H1 (cell line): ENCODE data around the gene SHH. TPM values are rescaled to one million over a fixed set of nuclear protein-coding genes. Genes with fewer than 3 reads are reported as not detected.

ENCODE experiments used
- CTCF ChIA-PET: fragments of 300-600 bp; sonication (Branson Sonifier 250); formaldehyde crosslinking; loops from one replicate; lab custom pipeline; 2021; ENCODE audit not compliant: partially characterized antibody; lab: Charles Lee
- POLR2A ChIA-PET: fragments of 300-600 bp; sonication (Branson Sonifier 250); formaldehyde crosslinking; loops from one replicate; lab custom pipeline; 2021; ENCODE audit warnings: inconsistent platforms; ENCODE audit not compliant: partially characterized antibody; lab: Charles Lee
- DNase-seq, 2 experiments: peaks; one replicate each; pipeline versions ENCODE4 v3.0.0 to v3.0.0-alpha.2; 2010 to 2022; ENCODE audit warnings: low spot score in 2 of 2, low read depth in 1 of 2, mixed read lengths in 1 of 2
- FAIRE-seq: peaks from 2 replicates; lab custom pipeline; 2011; peaks lifted over from hg19 to GRCh38; lab: Jason Lieb, UNC
- H2AFZ ChIP-seq: 2 replicates; pipeline ENCODE4 v1.8.1; 2012; ENCODE audit warnings: low read length, inconsistent platforms
- H2AK5ac ChIP-seq: 2 replicates; pipeline ENCODE4 v1.6.1; 2013; ENCODE audit warnings: low read depth, low read length
- H2BK120ac ChIP-seq: replicated peaks from 2 replicates; pipeline ENCODE3; 2013; ENCODE audit warnings: low read depth, low read length, inconsistent platforms
- H2BK12ac ChIP-seq: 2 replicates; pipeline ENCODE4 v1.6.1; 2013; ENCODE audit warnings: low read depth, low read length
- H2BK15ac ChIP-seq: 2 replicates; pipeline ENCODE4 v1.6.1; 2013; ENCODE audit warnings: low read length
- H2BK20ac ChIP-seq: 2 replicates; pipeline ENCODE4 v1.6.1; 2013; ENCODE audit warnings: low read length
- H2BK5ac ChIP-seq: 2 replicates; pipeline ENCODE4 v1.6.1; 2013; ENCODE audit warnings: low read depth, low read length
- H3K14ac ChIP-seq: 2 replicates; pipeline ENCODE4 v1.6.1; 2013; ENCODE audit warnings: inconsistent platforms; ENCODE audit not compliant: insufficient read length
- H3K18ac ChIP-seq: 2 replicates; pipeline ENCODE4 v1.6.1; 2013; ENCODE audit warnings: low read length; ENCODE audit errors: extremely low read depth
- H3K23ac ChIP-seq: 2 replicates; pipeline ENCODE4 v1.6.1; 2013; ENCODE audit warnings: inconsistent platforms; ENCODE audit not compliant: insufficient read length
- H3K23me2 ChIP-seq: 2 replicates; pipeline ENCODE4 v1.6.1; 2013; ENCODE audit warnings: low read depth, low read length
- H3K27ac ChIP-seq: 2 replicates; pipeline ENCODE4 v1.6.1; 2011; ENCODE audit warnings: low read depth, low read length, inconsistent platforms
- H3K27me3 ChIP-seq, 4 experiments: replicated peaks in 1 of 4; 1 replicate in 1 of 4; 2 replicates in 3 of 4; pipeline versions ENCODE4 v1.6.1 to v1.8.1; 2011 to 2013; ENCODE audit warnings: low read length in 3 of 4, mild to moderate bottlenecking in 3 of 4, inconsistent platforms in 2 of 4, mixed read lengths in 2 of 4, moderate library complexity in 1 of 4; ENCODE audit not compliant: control insufficient read depth in 3 of 4, insufficient read depth in 3 of 4; ENCODE audit errors: extremely low read depth in 1 of 4
- H3K36me3 ChIP-seq, 4 experiments: 2 replicates each; pipeline versions ENCODE4 v1.6.1 to v1.8.1; 2011 to 2013; ENCODE audit warnings: mild to moderate bottlenecking in 4 of 4, low read length in 3 of 4, moderate library complexity in 2 of 4, control low read depth in 1 of 4, inconsistent platforms in 1 of 4; ENCODE audit not compliant: insufficient read depth in 4 of 4, control insufficient read depth in 2 of 4
- H3K4ac ChIP-seq: replicated peaks from 2 replicates; pipeline ENCODE3; 2013; ENCODE audit warnings: low read length, low read depth, mixed read lengths, inconsistent platforms; ENCODE audit not compliant: insufficient read length
- H3K4me1 ChIP-seq, 4 experiments: replicated peaks in 1 of 4; 1 replicate in 1 of 4; 2 replicates in 3 of 4; pipeline versions ENCODE4 v1.6.1 to v1.8.1; 2011 to 2013; ENCODE audit warnings: low read length in 3 of 4, inconsistent platforms in 2 of 4, mixed read lengths in 1 of 4; ENCODE audit not compliant: insufficient read depth in 4 of 4, control insufficient read depth in 3 of 4
- H3K4me2 ChIP-seq, 2 experiments: 2 replicates each; pipeline versions ENCODE4 v1.6.1 to v1.8.1; 2011 to 2013; ENCODE audit warnings: low read depth in 2 of 2, low read length in 2 of 2, control low read depth in 1 of 2, inconsistent platforms in 1 of 2, mild to moderate bottlenecking in 1 of 2; ENCODE audit not compliant: insufficient read depth in 1 of 2
- H3K4me3 ChIP-seq, 4 experiments: fragments of 200-600, 300-600 bp in 1 of 4; sonication (generic), shearing (Covaris generic), sonication (Bioruptor Twin) in 1 of 4; 2 replicates each; pipeline versions ENCODE4 v1.5.1 to v1.8.1; 2011 to 2016; ENCODE audit warnings: low read length in 4 of 4, low read depth in 3 of 4, control low read depth in 2 of 4, inconsistent platforms in 2 of 4, mild to moderate bottlenecking in 2 of 4, mixed read lengths in 1 of 4, moderate library complexity in 1 of 4; ENCODE audit not compliant: insufficient read depth in 2 of 4; ENCODE audit errors: extremely low read depth in 1 of 4
- H3K56ac ChIP-seq: replicated peaks from 2 replicates; pipeline ENCODE3; 2013; ENCODE audit warnings: low read depth, mild to moderate bottlenecking, mixed read lengths, low read length, inconsistent platforms; ENCODE audit not compliant: insufficient read length
- H3K79me1 ChIP-seq: 2 replicates; pipeline ENCODE4 v1.6.1; 2013; ENCODE audit warnings: low read depth, low read length, control low read depth
- H3K79me2 ChIP-seq, 2 experiments: 2 replicates each; pipeline versions ENCODE4 v1.6.1 to v1.8.1; 2012 to 2013; ENCODE audit warnings: low read length in 2 of 2, mild to moderate bottlenecking in 2 of 2, inconsistent platforms in 1 of 2; ENCODE audit not compliant: insufficient read depth in 2 of 2, control insufficient read depth in 1 of 2
- H3K9ac ChIP-seq, 4 experiments: replicated peaks in 1 of 4; 1 replicate in 1 of 4; 2 replicates in 3 of 4; pipeline versions ENCODE4 v1.6.1 to v1.8.1; 2011 to 2013; ENCODE audit warnings: low read depth in 3 of 4, low read length in 3 of 4, control low read depth in 2 of 4, mild to moderate bottlenecking in 2 of 4, moderate library complexity in 2 of 4, inconsistent platforms in 1 of 4; ENCODE audit errors: extremely low read depth in 1 of 4
- H3K9me3 ChIP-seq, 2 experiments: 2 replicates each; pipeline versions ENCODE4 v1.6.1 to v1.8.1; 2012 to 2013; ENCODE audit warnings: mild to moderate bottlenecking in 2 of 2, moderate library complexity in 2 of 2, control low read depth in 1 of 2, inconsistent platforms in 1 of 2, low read depth in 1 of 2, low read length in 1 of 2, mixed read lengths in 1 of 2; ENCODE audit not compliant: insufficient read depth in 2 of 2
- H4K20me1 ChIP-seq, 2 experiments: replicated peaks in 1 of 2; 2 replicates each; pipeline versions ENCODE3 to v1.8.1; 2011 to 2013; ENCODE audit warnings: inconsistent platforms in 2 of 2, low read length in 2 of 2, mild to moderate bottlenecking in 1 of 2; ENCODE audit not compliant: insufficient read depth in 2 of 2, control insufficient read depth in 1 of 2
- H4K5ac ChIP-seq: 2 replicates; pipeline ENCODE4 v1.6.1; 2013; ENCODE audit warnings: low read length, low read depth, mixed read lengths, inconsistent platforms; ENCODE audit not compliant: insufficient read length
- H4K8ac ChIP-seq: 2 replicates; pipeline ENCODE4 v1.8.0; 2013; ENCODE audit warnings: mild to moderate bottlenecking, moderate library complexity, low read length, inconsistent platforms; ENCODE audit not compliant: insufficient read depth; ENCODE audit errors: extremely low read depth
- H4K91ac ChIP-seq: replicated peaks from 2 replicates; pipeline ENCODE3; 2013; ENCODE audit warnings: low read length, mixed read lengths, inconsistent platforms; ENCODE audit not compliant: insufficient read length
- CTCF ChIP-seq, 3 experiments: IDR thresholded peaks; 1 replicate in 2 of 3; 2 replicates in 1 of 3; pipeline versions ENCODE4 v1.5.1 to v1.6.1; 2011; ENCODE audit warnings: low read length in 3 of 3, mild to moderate bottlenecking in 3 of 3, inconsistent platforms in 2 of 3, low read depth in 1 of 3, moderate library complexity in 1 of 3; ENCODE audit not compliant: insufficient read depth in 1 of 3; ENCODE audit errors: control extremely low read depth in 1 of 3
- EGR1 ChIP-seq: IDR thresholded peaks from 2 replicates; pipeline ENCODE4 v1.6.1; 2011; ENCODE audit warnings: low read depth, low read length, borderline replicate concordance
- EP300 ChIP-seq, 2 experiments: IDR thresholded peaks; 1 replicate in 1 of 2; 2 replicates in 1 of 2; pipeline ENCODE4 v1.6.1; 2011 to 2012; ENCODE audit warnings: low read depth in 2 of 2, low read length in 2 of 2, mild to moderate bottlenecking in 2 of 2, borderline replicate concordance in 1 of 2, inconsistent platforms in 1 of 2, moderate library complexity in 1 of 2
- EZH2 ChIP-seq: fragments of 200-600 bp; sonication (generic); IDR thresholded peaks from 2 replicates; pipeline ENCODE4 v1.7.1; 2012; ENCODE audit warnings: low read depth, mild to moderate bottlenecking, moderate library complexity, low read length, inconsistent platforms; ENCODE audit not compliant: severe bottlenecking
- GABPA ChIP-seq: IDR thresholded peaks from 2 replicates; pipeline ENCODE4 v1.6.1; 2011; ENCODE audit warnings: mild to moderate bottlenecking, low read length, moderate library complexity, borderline replicate concordance; ENCODE audit not compliant: insufficient read depth
- HDAC2 ChIP-seq, 2 experiments: fragments of 300-600 bp in 1 of 2; sonication (generic) in 1 of 2; IDR thresholded peaks; 2 replicates each; pipeline ENCODE4 v1.6.1; 2011 to 2012; ENCODE audit warnings: low read depth in 2 of 2, low read length in 2 of 2, mild to moderate bottlenecking in 2 of 2, moderate library complexity in 2 of 2, borderline replicate concordance in 1 of 2, inconsistent platforms in 1 of 2
- JUN ChIP-seq: IDR thresholded peaks from 2 replicates; pipeline ENCODE4 v1.6.1; 2011; ENCODE audit warnings: low read depth, mild to moderate bottlenecking, improper control_type of control experiment, low read length
- RBBP5 ChIP-seq: IDR thresholded peaks from 2 replicates; pipeline ENCODE4 v1.7.1; 2012; ENCODE audit warnings: low read depth, mild to moderate bottlenecking, inconsistent platforms, low read length, moderate library complexity, borderline replicate concordance
- SIRT6 ChIP-seq: IDR thresholded peaks from one replicate; pipeline ENCODE4 v1.7.1; 2012; ENCODE audit warnings: low read length, inconsistent platforms
- TEAD4 ChIP-seq: IDR thresholded peaks from 2 replicates; pipeline ENCODE4 v1.6.1; 2012; ENCODE audit warnings: low read depth, low read length, inconsistent platforms, mixed read lengths
- WGBS, 2 experiments: shearing (Covaris generic) in 1 of 2; methylation state at CpG; one replicate each; pipeline versions ENCODE4 v1.1.6 to v1.1.7; 2013 to 2015; ENCODE audit warnings: low lambda C conversion rate in 2 of 2, mixed read lengths in 2 of 2, inconsistent platforms in 1 of 2, low coverage in 1 of 2, missing lambda C conversion rate in 1 of 2; ENCODE audit not compliant: insufficient replicate concordance in 2 of 2, insufficient coverage in 1 of 2, insufficient read length in 1 of 2; ENCODE audit errors: extremely low coverage in 1 of 2, missing lambda C conversion rate in 1 of 2; 5-methylcytosine and 5-hydroxymethylcytosine counted together
- polyA plus RNA-seq, 7 experiments: library from polyadenylated mRNA; depleted of rRNA in 3 of 7; stranded (reverse) in 5 of 7; unstranded in 2 of 7; fragments of >200 nt in 5 of 7; fragments of 200-250 nt in 2 of 7; gene quantifications; 1 replicate in 5 of 7; 2 replicates in 1 of 7; 4 replicates in 1 of 7; pipeline versions ENCODE4 v1.2.1 to v1.2.3, GENCODE V29; 2011 to 2013; ENCODE audit warnings: missing spikeins in 2 of 7, mixed read lengths in 2 of 7
- total RNA-seq: library from RNA; stranded (reverse); fragmentation: NEBNext Ultra II Directional; extraction: Animal tissue kit (Norgen Biotek cat#: 25700); gene quantifications from 2 replicates; pipeline ENCODE4 v1.2.1, GENCODE V29; 2021

SHH gene
- total and polyA plus RNA-seq, 2 of the 8 experiments (the other 6 are each of a cell fraction or from before 2014, with no cell fraction given): not detected

DNA sequence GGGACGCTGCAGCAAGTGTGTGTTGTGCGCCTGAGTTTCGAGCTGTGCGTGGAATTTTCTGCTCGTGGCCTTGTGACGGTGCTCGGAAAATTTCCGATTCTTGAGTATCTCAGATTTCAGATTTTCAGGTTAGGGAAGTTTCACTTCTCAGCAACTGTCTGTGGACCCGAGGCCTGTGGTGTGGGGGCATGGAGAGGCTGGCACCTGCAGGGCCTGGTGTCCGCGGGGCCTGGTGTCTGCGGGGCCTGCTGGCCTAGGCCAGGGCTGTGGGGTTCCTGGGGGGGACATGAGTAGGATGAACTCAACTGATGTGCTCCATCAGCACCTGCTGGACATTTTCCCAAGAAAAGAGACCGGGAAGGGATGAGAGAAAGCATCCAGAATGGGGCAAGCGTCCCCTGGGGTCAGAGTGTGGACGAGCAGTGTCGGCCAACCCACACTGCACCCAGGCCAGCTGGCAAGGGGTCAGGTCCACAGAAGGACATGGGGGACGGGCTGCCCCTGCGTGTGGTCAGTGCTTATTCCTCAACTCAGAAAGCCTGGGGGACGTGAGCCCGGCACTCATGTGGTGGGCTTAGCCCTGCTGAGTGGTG, 31.3 kb upstream of the SHH start:
- Histone ChIP-seq H2BK15ac (no peak overlapping the region), H2BK12ac (no peak overlapping the region), H4K91ac (no peak overlapping the region), H3K14ac (no peak overlapping the region), H3K23me2 (peaks cover 6% of the 10 kb centered on the region; the same call in 1 of the 2 replicates), H3K4me3 (no peak overlapping the region), H3K9ac (no peak overlapping the region), H3K56ac (no peak overlapping the region), H4K5ac (no peak overlapping the region), H4K8ac (peak overlapping the region; percentile 51; the same call in 1 of the 2 replicates), H3K4ac (no peak overlapping the region), H3K36me3 (no peaks in the 10 kb centered on the region), H3K27me3 (no peaks in the 10 kb centered on the region; a peak in 1 of 7 replicates), H3K23ac (no peak overlapping the region), H3K79me1 (no peaks in the 10 kb centered on the region), H2BK5ac (no peak overlapping the region), H2AFZ (no peak overlapping the region), H3K27ac (no peak overlapping the region), H3K79me2 (no peaks in the 10 kb centered on the region), H4K20me1 (no peaks in the 10 kb centered on the region), H2BK120ac (no peak overlapping the region), H3K9me3 (no peaks in the 10 kb centered on the region), H2AK5ac (no peak overlapping the region), H2BK20ac (0 out of 2 replicates have a peak overlapping the region, but pooled peaks have one; percentile 48), H3K4me2 (no peak overlapping the region), H3K18ac (no peak overlapping the region), H3K4me1 (no peaks in the 10 kb centered on the region; a peak in 1 of 7 replicates)
- FAIRE-seq: no peak
- 92% methylated on average over 16 of the region's 20 CpGs; no CpG with 5 or more reads in 1 of the 2 experiments for WGBS, 2 experiments
- CTCF ChIA-PET: no interaction called here
- POLR2A ChIA-PET: no interaction called here
- no peak for DNase-seq
- no peak for TF ChIP-seq JUN
- no peak for TF ChIP-seq EZH2
- TF ChIP-seq GABPA: no peak
- no peak for TF ChIP-seq CTCF (IDR thresholded peaks at IDR 0.05; ENCODE audit: control extremely low read depth in 1 of 3, insufficient read depth in 1 of 3, low read depth in 1 of 3, low read length in 3 of 3)
- TF ChIP-seq RBBP5: no peak
- no peak for TF ChIP-seq EGR1
- no peak for TF ChIP-seq EP300 (IDR thresholded peaks at IDR 0.05; ENCODE audit: borderline replicate concordance in 1 of 2, low read depth in 2 of 2, low read length in 2 of 2)
- TF ChIP-seq SIRT6: no peak
- no peak for TF ChIP-seq HDAC2 (IDR thresholded peaks at IDR 0.05; ENCODE audit: borderline replicate concordance in 1 of 2, low read depth in 2 of 2, low read length in 2 of 2)
- no peak for TF ChIP-seq TEAD4
